Astrocyte of the cerebellum (primary cell): ENCODE results near the gene LAG3.

ENCODE experiments used
- DNase-seq: peaks from one replicate; pipeline ENCODE4 v3.0.0-alpha.2; 2011; ENCODE audit warnings: low read depth
- H3K4me3 ChIP-seq: 2 replicates; pipeline ENCODE4 v1.5.1; 2011; ENCODE audit warnings: mild to moderate bottlenecking, low read depth, low read length, moderate library complexity
- in situ Hi-C: cut with HindIII; loops from 2 replicates; pipeline ENCODE4 v1.10.0; 2017; ENCODE audit warnings: low sequenced_read_pairs
- TF ChIP-seq, protein P1 (sequence below): IDR thresholded peaks from 2 replicates; pipeline ENCODE4 v1.5.1; 2012; ENCODE audit warnings: low read length, low read depth, moderate library complexity, mild to moderate bottlenecking; ENCODE audit errors: missing control alignments

Gene LAG3

DNA sequence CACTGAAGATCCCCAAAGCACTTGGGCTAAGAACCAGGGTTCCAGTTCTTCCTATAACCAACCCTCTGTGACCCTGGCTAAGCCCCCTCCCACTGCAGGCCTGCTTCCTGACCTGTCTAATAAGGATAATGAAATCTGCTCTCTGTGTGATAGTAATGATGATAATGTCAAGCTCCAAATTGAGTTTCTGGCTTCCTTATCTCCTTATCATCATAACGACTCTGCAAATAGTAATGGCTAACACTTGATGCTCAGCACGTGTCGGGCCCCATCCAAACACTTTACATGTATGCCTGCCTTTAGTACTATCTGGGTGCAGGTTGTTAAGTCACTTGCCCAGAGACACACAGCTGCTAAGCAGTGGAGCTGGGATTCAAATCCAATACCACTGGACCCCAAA is 44.3 kb downstream of the LAG3 start:
- TF ChIP-seq, protein P1, sequence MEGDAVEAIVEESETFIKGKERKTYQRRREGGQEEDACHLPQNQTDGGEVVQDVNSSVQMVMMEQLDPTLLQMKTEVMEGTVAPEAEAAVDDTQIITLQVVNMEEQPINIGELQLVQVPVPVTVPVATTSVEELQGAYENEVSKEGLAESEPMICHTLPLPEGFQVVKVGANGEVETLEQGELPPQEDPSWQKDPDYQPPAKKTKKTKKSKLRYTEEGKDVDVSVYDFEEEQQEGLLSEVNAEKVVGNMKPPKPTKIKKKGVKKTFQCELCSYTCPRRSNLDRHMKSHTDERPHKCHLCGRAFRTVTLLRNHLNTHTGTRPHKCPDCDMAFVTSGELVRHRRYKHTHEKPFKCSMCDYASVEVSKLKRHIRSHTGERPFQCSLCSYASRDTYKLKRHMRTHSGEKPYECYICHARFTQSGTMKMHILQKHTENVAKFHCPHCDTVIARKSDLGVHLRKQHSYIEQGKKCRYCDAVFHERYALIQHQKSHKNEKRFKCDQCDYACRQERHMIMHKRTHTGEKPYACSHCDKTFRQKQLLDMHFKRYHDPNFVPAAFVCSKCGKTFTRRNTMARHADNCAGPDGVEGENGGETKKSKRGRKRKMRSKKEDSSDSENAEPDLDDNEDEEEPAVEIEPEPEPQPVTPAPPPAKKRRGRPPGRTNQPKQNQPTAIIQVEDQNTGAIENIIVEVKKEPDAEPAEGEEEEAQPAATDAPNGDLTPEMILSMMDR, result no peak
- no peak overlapping the region for H3K4me3 ChIP-seq
- in situ Hi-C loops, result no loop called here
- no peak for DNase-seq

DNA sequence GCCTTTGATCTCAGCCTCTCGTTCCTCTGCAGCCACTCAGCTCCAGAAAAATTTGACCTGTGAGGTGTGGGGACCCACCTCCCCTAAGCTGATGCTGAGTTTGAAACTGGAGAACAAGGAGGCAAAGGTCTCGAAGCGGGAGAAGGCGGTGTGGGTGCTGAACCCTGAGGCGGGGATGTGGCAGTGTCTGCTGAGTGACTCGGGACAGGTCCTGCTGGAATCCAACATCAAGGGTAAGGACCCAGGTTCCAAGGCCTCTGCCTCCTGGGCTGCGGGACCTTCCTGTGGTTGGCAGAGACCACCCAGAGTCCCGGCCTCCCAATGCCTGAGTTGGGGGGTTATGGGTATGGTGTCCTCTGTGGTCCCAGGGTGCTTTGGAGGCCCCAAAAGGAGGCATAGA is 44.8 kb downstream of the LAG3 start:
- no peak for DNase-seq
- no peak overlapping the region for H3K4me3 ChIP-seq
- TF ChIP-seq, protein P1, result no peak
- in situ Hi-C loops, result no loop called here

DNA sequence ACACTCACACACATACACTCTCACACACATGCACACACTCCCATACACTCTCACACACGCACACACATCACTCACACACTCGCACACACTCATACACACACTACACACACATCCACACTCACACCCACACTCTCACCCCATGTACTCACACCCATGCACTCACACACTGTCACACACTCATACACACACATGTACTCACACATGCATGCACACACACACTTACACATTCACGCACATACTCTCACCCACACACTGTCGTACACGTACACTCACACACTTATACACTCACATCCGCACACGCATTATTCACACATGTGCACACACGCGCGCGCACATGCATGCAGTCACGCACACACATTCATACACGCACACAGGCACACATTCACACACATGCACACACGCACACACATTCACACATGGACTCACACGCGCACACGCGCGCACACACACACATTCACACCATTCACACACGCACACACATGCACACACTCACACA is 45.4 kb downstream of the LAG3 start:
- in situ Hi-C loops, result no loop called here
- TF ChIP-seq, protein P1, result no peak
- no peak overlapping the region for H3K4me3 ChIP-seq
- DNase-seq, result no peak

DNA sequence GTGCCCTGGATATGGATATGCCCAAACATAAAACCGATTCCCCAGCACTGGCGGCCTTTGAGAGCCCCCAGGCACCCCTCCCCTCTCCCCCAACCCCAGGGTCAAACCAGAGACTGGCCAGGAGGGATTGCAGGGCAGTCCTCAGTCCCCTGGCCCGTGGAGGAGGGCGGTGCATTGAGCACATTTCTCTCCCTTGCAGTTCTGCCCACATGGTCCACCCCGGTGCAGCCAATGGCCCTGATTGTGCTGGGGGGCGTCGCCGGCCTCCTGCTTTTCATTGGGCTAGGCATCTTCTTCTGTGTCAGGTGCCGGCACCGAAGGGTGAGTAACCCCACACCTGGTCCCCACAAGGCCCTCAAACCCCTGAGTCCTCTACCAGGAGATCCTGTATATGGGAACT is 45.9 kb downstream of the LAG3 start:
- TF ChIP-seq, protein P1, result no peak

DNA sequence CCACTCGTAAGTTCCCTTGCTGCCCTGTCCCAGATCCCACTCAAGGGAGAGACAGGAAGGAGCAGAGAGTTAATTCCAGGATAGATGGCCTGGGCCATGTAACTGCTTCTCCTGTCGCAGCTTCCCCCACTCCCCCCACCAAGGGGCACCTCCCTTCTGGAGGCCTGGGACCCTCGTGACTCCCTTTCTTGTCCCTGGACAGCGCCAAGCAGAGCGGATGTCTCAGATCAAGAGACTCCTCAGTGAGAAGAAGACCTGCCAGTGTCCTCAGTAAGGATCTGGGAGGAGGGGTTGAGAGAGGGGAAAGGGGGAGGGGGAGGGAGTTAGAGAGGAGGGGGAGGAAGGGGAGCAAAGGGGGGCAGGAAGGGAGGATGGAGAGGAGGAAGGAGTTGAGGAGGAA is 46.3 kb downstream of the LAG3 start:
- in situ Hi-C loops, result no loop called here
- TF ChIP-seq, protein P1, result no peak
- H3K4me3 ChIP-seq, result no peak overlapping the region
- no peak for DNase-seq

More for the DNA sequence above, 45.9 kb downstream of the LAG3 start:
- in situ Hi-C loops, result no loop called here
- H3K4me3 ChIP-seq, result no peak overlapping the region
- DNase-seq, result no peak

DNA sequence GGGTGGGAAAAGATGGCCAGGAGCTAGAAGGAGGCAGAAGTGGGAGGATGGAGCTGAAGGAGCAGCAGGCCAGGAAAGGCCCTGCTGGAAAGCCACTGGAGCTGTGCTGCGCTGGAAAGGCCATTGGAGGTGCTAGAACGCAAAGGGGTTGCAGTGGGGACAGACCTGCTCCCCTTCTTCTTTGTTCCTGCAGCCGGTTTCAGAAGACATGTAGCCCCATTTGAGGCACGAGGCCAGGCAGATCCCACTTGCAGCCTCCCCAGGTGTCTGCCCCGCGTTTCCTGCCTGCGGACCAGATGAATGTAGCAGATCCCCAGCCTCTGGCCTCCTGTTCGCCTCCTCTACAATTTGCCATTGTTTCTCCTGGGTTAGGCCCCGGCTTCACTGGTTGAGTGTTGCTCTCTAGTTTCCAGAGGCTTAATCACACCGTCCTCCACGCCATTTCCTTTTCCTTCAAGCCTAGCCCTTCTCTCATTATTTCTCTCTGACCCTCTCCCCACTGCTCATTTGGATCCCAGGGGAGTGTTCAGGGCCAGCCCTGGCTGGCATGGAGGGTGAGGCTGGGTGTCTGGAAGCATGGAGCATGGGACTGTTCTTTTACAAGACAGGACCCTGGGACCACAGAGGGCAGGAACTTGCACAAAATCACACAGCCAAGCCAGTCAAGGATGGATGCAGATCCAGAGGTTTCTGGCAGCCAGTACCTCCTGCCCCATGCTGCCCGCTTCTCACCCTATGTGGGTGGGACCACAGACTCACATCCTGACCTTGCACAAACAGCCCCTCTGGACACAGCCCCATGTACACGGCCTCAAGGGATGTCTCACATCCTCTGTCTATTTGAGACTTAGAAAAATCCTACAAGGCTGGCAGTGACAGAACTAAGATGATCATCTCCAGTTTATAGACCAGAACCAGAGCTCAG is 47.0 kb downstream of the LAG3 start:
- TF ChIP-seq, protein P1, result no peak
- DNase-seq, result no peak
- no peak overlapping the region for H3K4me3 ChIP-seq
- in situ Hi-C loops, result no loop called here
